Endothelial cell of umbilical vein (primary cell): Measurements from ENCODE around the gene RASSF5. TPM values are rescaled to one million over a fixed set of nuclear protein-coding genes. Genes with fewer than 3 reads are reported as not detected.

Experiments used
- BruUV-seq: library from RNA; stranded (reverse); fragments of 400-500 nt; replicated peaks from 2 replicates; lab custom pipeline; 2021; lab: Mats Ljungman, UMichigan
- CTCF ChIA-PET: fragments of 300-600, 350-600 bp; sonication (Branson Sonifier 250); formaldehyde crosslinking; loops from one replicate; lab custom pipeline; 2021; ENCODE audit warnings: antibody characterized with exemption, inconsistent platforms; lab: Charles Lee
- POLR2A ChIA-PET: fragments of 300-600, 350-600 bp; sonication (Branson Sonifier 250); formaldehyde crosslinking; loops from one replicate; lab custom pipeline; 2021; ENCODE audit warnings: antibody characterized with exemption, inconsistent platforms; lab: Charles Lee
- DNase-seq: peaks from one replicate; pipeline ENCODE4 v3.0.0-alpha.2; 2011; ENCODE audit warnings: low read depth, low spot score
- FAIRE-seq: peaks from 2 replicates; lab custom pipeline; 2011; peaks lifted over from hg19 to GRCh38; lab: Jason Lieb, UNC
- H2AFZ ChIP-seq: 2 replicates; pipeline ENCODE4 v1.6.0; 2012; ENCODE audit warnings: low read depth, low read length, control low read depth, inconsistent platforms
- H3K27ac ChIP-seq: 2 replicates; pipeline ENCODE4 v1.5.1; 2011; ENCODE audit warnings: low read depth, mild to moderate bottlenecking, control low read depth, low read length, moderate library complexity; ENCODE audit not compliant: insufficient read depth
- H3K27me3 ChIP-seq, 2 experiments: 2 replicates each; pipeline versions ENCODE4 v1.6.0 to v1.6.1; 2011; ENCODE audit warnings: low read length in 2 of 2, mixed read lengths in 1 of 2; ENCODE audit not compliant: control insufficient read depth in 2 of 2, insufficient read depth in 2 of 2
- H3K36me3 ChIP-seq, 2 experiments: 2 replicates in 1 of 2; 3 replicates in 1 of 2; pipeline ENCODE4 v1.5.1; 2011; ENCODE audit warnings: low read length in 2 of 2, mild to moderate bottlenecking in 1 of 2, moderate library complexity in 1 of 2; ENCODE audit not compliant: control insufficient read depth in 2 of 2, insufficient read depth in 2 of 2; ENCODE audit errors: extremely low read depth in 1 of 2
- H3K4me1 ChIP-seq: 3 replicates; pipeline ENCODE4 v1.5.1; 2011; ENCODE audit warnings: mild to moderate bottlenecking, low read length; ENCODE audit not compliant: control insufficient read depth, insufficient read depth; ENCODE audit errors: extremely low read depth
- H3K4me2 ChIP-seq: 2 replicates; pipeline ENCODE4 v1.6.1; 2011; ENCODE audit warnings: low read length, control low read depth, mixed read lengths; ENCODE audit not compliant: insufficient read depth
- H3K4me3 ChIP-seq, 3 experiments: fragments of 200-600 bp in 1 of 3; sonication (generic), shearing (Covaris generic) in 1 of 3; replicated peaks in 1 of 3; 2 replicates each; pipeline ENCODE4 v1.5.1; 2011 to 2016; ENCODE audit warnings: control low read depth in 3 of 3, low read length in 3 of 3, mild to moderate bottlenecking in 2 of 3, inconsistent platforms in 1 of 3, low read depth in 1 of 3, moderate library complexity in 1 of 3; ENCODE audit not compliant: insufficient read depth in 1 of 3
- H3K79me2 ChIP-seq: 2 replicates; pipeline ENCODE4 v1.6.0; 2012; ENCODE audit warnings: low read length, inconsistent platforms; ENCODE audit not compliant: control insufficient read depth, insufficient read depth
- H3K9ac ChIP-seq: replicated peaks from 2 replicates; pipeline ENCODE3; 2011; ENCODE audit warnings: low read length, control low read depth; ENCODE audit not compliant: insufficient read depth; ENCODE audit errors: extremely low read depth
- H3K9me1 ChIP-seq: replicated peaks from 3 replicates; pipeline ENCODE4 v1.6.0; 2011; ENCODE audit warnings: mild to moderate bottlenecking, low read length; ENCODE audit not compliant: control insufficient read depth, insufficient read depth; ENCODE audit errors: extremely low read depth
- H3K9me3 ChIP-seq: replicated peaks from 2 replicates; pipeline ENCODE4 v1.5.1; 2012; ENCODE audit warnings: low read length, inconsistent platforms; ENCODE audit not compliant: control insufficient read depth, insufficient read depth
- H4K20me1 ChIP-seq: replicated peaks from 2 replicates; pipeline ENCODE3; 2011; ENCODE audit warnings: mild to moderate bottlenecking, low read length; ENCODE audit not compliant: control insufficient read depth, insufficient read depth; ENCODE audit errors: extremely low read depth
- EZH2 ChIP-seq: IDR thresholded peaks from 2 replicates; pipeline ENCODE4 v1.6.1; 2012; ENCODE audit warnings: borderline replicate concordance, low read depth, mild to moderate bottlenecking, moderate library complexity, low read length, inconsistent platforms; ENCODE audit not compliant: severe bottlenecking
- FOS ChIP-seq: IDR thresholded peaks from 2 replicates; pipeline ENCODE4 v1.6.1; 2011; ENCODE audit warnings: mild to moderate bottlenecking, low read length, moderate library complexity, borderline replicate concordance; ENCODE audit not compliant: insufficient read depth
- GATA2 ChIP-seq: IDR thresholded peaks from 2 replicates; pipeline ENCODE4 v1.7.0; 2011; ENCODE audit warnings: low read depth, mild to moderate bottlenecking, moderate library complexity, mixed read lengths, low read length; ENCODE audit not compliant: insufficient read length, insufficient read depth
- JUN ChIP-seq: IDR thresholded peaks from 2 replicates; pipeline ENCODE4 v1.6.1; 2011; ENCODE audit warnings: borderline replicate concordance, low read depth; ENCODE audit not compliant: insufficient read length, insufficient read depth
- MYC ChIP-seq: IDR thresholded peaks from one replicate; pipeline ENCODE4 v1.6.1; 2011; ENCODE audit warnings: mild to moderate bottlenecking, low read depth, low read length
- POLR2A ChIP-seq: IDR thresholded peaks from 2 replicates; pipeline ENCODE4 v1.6.1; 2012; ENCODE audit warnings: low read depth, mild to moderate bottlenecking, control low read depth, low read length
- POLR2AphosphoS5 ChIP-seq: IDR thresholded peaks from 2 replicates; pipeline ENCODE4 v1.6.1; 2012; ENCODE audit warnings: low read depth, mild to moderate bottlenecking, control low read depth, low read length, moderate library complexity; ENCODE audit not compliant: insufficient read depth
- dilution Hi-C: fragments of 300-500 bp; cut with MboI; formaldehyde crosslinking; loops from one replicate; pipeline ENCODE4 v1.15.0; 2019; ENCODE audit warnings: low sequenced_read_pairs; ENCODE audit not compliant: extremely low pct_ligation_motif_present
- intact Hi-C: fragments of 100-400 bp; cut with micrococcal nuclease; formaldehyde crosslinking; loops from one replicate; pipeline ENCODE4 v1.10.0; 2022
- polyA plus RNA-seq, 4 experiments: library from polyadenylated mRNA; depleted of rRNA in 3 of 4; stranded (reverse) in 3 of 4; unstranded in 1 of 4; fragments of >200 nt; gene quantifications; 2 replicates each; pipeline versions ENCODE4 v1.2.1 to v1.2.3, GENCODE V29; 2011 to 2012; ENCODE audit warnings: missing spikeins in 1 of 4
- total RNA-seq: library from RNA; stranded (reverse); gene quantifications from 2 replicates; pipeline ENCODE4 v1.2.3, GENCODE V29; 2021
- TF ChIP-seq, protein P1 (sequence below): IDR thresholded peaks from 2 replicates; pipeline ENCODE4 v1.6.1; 2011; ENCODE audit not compliant: insufficient read depth, insufficient read length
- TF ChIP-seq, protein P2 (sequence below), 2 donors: IDR thresholded peaks; 1 replicate in 1 of 2; 2 replicates in 1 of 2; pipeline ENCODE4 v1.5.1; 2011; ENCODE audit warnings: low read length in 2 of 2, mild to moderate bottlenecking in 2 of 2, moderate library complexity in 2 of 2, control low read depth in 1 of 2, inconsistent platforms in 1 of 2, low read depth in 1 of 2; ENCODE audit not compliant: insufficient read depth in 1 of 2; ENCODE audit errors: extremely low read depth in 1 of 2

RASSF5 gene
- total and polyA plus RNA-seq, 2 donors (not counting 3 experiments of a cell fraction or from before 2014, with no cell fraction given), result 0.23 to 0.60 TPM

DNA sequence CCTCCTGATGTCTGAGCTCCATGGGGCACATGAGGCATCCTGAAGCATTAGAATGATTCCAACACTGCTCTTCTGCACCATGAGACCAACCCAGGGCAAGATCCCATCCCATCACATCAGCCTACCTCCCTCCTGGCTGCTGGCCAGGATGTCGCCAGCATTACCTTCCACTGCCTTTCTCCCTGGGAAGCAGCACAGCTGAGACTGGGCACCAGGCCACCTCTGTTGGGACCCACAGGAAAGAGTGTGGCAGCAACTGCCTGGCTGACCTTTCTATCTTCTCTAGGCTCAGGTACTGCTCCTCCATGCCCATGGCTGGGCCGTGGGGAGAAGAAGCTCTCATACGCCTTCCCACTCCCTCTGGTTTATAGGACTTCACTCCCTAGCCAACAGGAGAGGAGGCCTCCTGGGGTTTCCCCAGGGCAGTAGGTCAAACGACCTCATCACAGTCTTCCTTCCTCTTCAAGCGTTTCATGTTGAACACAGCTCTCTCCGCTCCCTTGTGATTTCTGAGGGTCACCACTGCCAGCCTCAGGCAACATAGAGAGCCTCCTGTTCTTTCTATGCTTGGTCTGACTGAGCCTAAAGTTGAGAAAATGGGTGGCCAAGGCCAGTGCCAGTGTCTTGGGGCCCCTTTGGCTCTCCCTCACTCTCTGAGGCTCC lies 11.1 kb upstream of the RASSF5 start:
- POLR2A ChIA-PET, result no interaction called here
- H3K9me3 ChIP-seq, result no peaks in the 10 kb centered on the region
- no peaks in the 10 kb centered on the region for H3K27me3 ChIP-seq
- dilution Hi-C loops (no loop called here), intact Hi-C loops (loop anchor here (10.0 kb wide), 1 partner anchor 419 kb away; no protein-coding TSS in a partner anchor)
- no peaks in the 10 kb centered on the region for H3K79me2 ChIP-seq
- no peaks in the 10 kb centered on the region for H3K9me1 ChIP-seq
- BruUV-seq, result no TSS peak
- H3K27ac ChIP-seq, result no peak overlapping the region
- no peak overlapping the region for H3K4me2 ChIP-seq
- H3K4me1 ChIP-seq, result peaks cover 2% of the 10 kb centered on the region
- TF ChIP-seq MYC, result no peak
- TF ChIP-seq GATA2, result no peak
- TF ChIP-seq, protein P1, sequence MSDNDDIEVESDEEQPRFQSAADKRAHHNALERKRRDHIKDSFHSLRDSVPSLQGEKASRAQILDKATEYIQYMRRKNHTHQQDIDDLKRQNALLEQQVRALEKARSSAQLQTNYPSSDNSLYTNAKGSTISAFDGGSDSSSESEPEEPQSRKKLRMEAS, result no peak
- TF ChIP-seq FOS, result no peak
- TF ChIP-seq, protein P2, sequence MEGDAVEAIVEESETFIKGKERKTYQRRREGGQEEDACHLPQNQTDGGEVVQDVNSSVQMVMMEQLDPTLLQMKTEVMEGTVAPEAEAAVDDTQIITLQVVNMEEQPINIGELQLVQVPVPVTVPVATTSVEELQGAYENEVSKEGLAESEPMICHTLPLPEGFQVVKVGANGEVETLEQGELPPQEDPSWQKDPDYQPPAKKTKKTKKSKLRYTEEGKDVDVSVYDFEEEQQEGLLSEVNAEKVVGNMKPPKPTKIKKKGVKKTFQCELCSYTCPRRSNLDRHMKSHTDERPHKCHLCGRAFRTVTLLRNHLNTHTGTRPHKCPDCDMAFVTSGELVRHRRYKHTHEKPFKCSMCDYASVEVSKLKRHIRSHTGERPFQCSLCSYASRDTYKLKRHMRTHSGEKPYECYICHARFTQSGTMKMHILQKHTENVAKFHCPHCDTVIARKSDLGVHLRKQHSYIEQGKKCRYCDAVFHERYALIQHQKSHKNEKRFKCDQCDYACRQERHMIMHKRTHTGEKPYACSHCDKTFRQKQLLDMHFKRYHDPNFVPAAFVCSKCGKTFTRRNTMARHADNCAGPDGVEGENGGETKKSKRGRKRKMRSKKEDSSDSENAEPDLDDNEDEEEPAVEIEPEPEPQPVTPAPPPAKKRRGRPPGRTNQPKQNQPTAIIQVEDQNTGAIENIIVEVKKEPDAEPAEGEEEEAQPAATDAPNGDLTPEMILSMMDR (IDR thresholded peaks at IDR 0.05; ENCODE audit: extremely low read depth in 1 of 2, insufficient read depth in 1 of 2, low read depth in 1 of 2, low read length in 2 of 2), result no peak
- no peak for TF ChIP-seq JUN
- TF ChIP-seq POLR2A, result no peak
- TF ChIP-seq POLR2AphosphoS5, result no peak
- no peak for TF ChIP-seq EZH2
- H3K4me3 ChIP-seq, result no peak overlapping the region
- FAIRE-seq (no peak), DNase-seq (no peak)
- H2AFZ ChIP-seq, result no peak overlapping the region
- no peak overlapping the region for H3K9ac ChIP-seq
- no peaks in the 10 kb centered on the region for H4K20me1 ChIP-seq
- CTCF ChIA-PET, result interaction anchor here (1.0 to 3.1 kb wide), 7 partner anchors 7 to 168 kb away, joined by 3 to 18 read pairs (median 6); partner anchors contain the start of gene RASSF5
- peaks cover 2 to 28% of the 10 kb centered on the region in 2 experiments for H3K36me3 ChIP-seq
